Fibroblast of the aortic adventitia (primary cell): ENCODE data around the gene IQCF6. TPM values are rescaled to one million over a fixed set of nuclear protein-coding genes. Genes with fewer than 3 reads are reported as not detected.
"Not testable (repeated sequence)": the region's sequence is repeated elsewhere in the genome, so short reads cannot be mapped to it uniquely, and the experiment has no call there.

Source experiments
- DNase-seq: peaks from one replicate; pipeline ENCODE4 v3.0.0-alpha.2; 2010; ENCODE audit warnings: low read depth
- H3K4me3 ChIP-seq: 2 replicates; pipeline ENCODE4 v1.5.1; 2011; ENCODE audit warnings: low read depth, mild to moderate bottlenecking, control low read depth, low read length, moderate library complexity
- CTCF ChIP-seq: IDR thresholded peaks from 2 replicates; pipeline ENCODE4 v1.5.1; 2011; ENCODE audit warnings: mild to moderate bottlenecking, low read length, control low read depth, inconsistent platforms; ENCODE audit not compliant: insufficient read depth
- total RNA-seq: library from RNA; depleted of rRNA; stranded (reverse); fragments of >200 nt; gene quantifications from 2 replicates; pipeline ENCODE4 v1.2.3, GENCODE V29; 2012; ENCODE audit warnings: low replicate concordance

IQCF6 gene
- total RNA-seq, 1 donor: not detected

- DNase-seq: no peak
- H3K4me3 ChIP-seq: no peak overlapping the region
- no peak for TF ChIP-seq CTCF
Measured at GRCh38 chr3:51748327-51748726, 30.7 kb downstream of the IQCF6 start.

- no peak for TF ChIP-seq CTCF
Measured at GRCh38 chr3:51747840-51748239, 31.2 kb downstream of the IQCF6 start.

GRCh38 chr3:51742978-51743377, 36.1 kb downstream of the IQCF6 start:
- DNase-seq, H3K4me3 ChIP-seq: not testable (repeated sequence)

More at GRCh38 chr3:51747840-51748239, 31.2 kb downstream of the IQCF6 start:
- H3K4me3 ChIP-seq: no peak overlapping the region
- no peak for DNase-seq

- not testable (repeated sequence) for DNase-seq, H3K4me3 ChIP-seq
Measured at GRCh38 chr3:51742320-51742719, 36.7 kb downstream of the IQCF6 start.

- no peak for TF ChIP-seq CTCF
- DNase-seq: no peak
- no peak overlapping the region for H3K4me3 ChIP-seq
Measured at GRCh38 chr3:51739110-51739509, 39.9 kb downstream of the IQCF6 start.

- no peak for TF ChIP-seq CTCF
- H3K4me3 ChIP-seq: no peak overlapping the region
- no peak for DNase-seq
Measured at GRCh38 chr3:51735950-51736349, 43.1 kb downstream of the IQCF6 start.

- TF ChIP-seq CTCF: no peak
- no peak overlapping the region for H3K4me3 ChIP-seq
- no peak for DNase-seq
Measured at GRCh38 chr3:51735039-51735438, 44.0 kb downstream of the IQCF6 start.

- DNase-seq: no peak
- H3K4me3 ChIP-seq: no peak overlapping the region
- TF ChIP-seq CTCF: no peak
Measured at GRCh38 chr3:51734572-51734907, 44.5 kb downstream of the IQCF6 start.
